ENCODE measurements around the gene AR.

GRCh38 chrX:67523932-67524331, 19.9 kb upstream of the AR start:
- TF ChIP-seq CTCF (conservative IDR thresholded peaks at IDR 0.05; ENCODE audit: low read length) = no peak
- TF ChIP-seq EZH2phosphoT487 (IDR thresholded peaks at IDR 0.05; ENCODE audit: borderline replicate concordance) = no peak

All from Loucy (cell line).